ENCODE data around the gene MORN1.

MORN1 gene

DNA sequence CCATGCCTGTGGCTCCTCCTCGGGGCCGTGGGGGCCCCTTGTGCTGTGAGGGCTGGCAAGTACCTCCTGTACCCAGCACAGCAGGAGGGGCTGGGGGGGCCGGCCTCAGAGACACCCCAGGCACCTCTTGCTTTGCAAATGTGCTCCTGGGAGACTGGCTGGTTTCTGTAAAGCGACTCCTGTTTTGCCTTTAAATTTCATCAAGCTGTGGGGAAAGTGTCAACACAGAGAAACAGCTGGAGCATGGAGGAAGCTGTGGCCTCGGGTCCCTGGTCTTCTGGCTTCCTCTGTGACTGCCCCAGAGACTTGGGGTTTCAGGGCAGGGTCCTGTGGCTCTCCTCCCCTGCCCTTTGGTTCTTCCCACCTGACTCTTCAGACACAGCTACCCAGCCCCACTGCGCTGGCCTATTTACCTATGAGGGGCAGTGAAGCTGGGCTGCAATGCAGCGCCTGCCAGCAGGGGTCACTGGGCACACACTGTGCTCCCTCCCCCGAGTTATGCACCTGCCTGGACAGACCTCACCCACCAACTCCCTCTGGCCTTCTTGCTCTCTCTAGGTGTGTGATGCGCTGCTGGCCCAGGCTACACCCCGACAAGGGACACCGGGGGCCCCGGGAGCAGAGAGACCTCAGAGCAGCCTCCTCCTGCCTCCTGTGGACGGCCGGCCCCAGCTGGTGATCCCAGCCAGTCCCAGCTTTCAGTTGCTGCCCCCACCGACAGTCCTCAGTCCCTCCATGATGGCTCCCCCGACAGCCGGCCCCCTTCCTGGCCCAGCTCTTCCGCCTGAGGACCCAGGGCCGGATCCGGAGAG, 38.6 kb upstream of the MORN1 start:
- peaks cover 8% of the 10 kb centered on the region for H3K9me3 ChIP-seq (ENCODE audit: severe bottlenecking)
- peak; percentile 69 for DNase-seq
- no peak overlapping the region for H3K4me3 ChIP-seq (ENCODE audit: low read depth, low read length)
- H3K27ac ChIP-seq: no peak overlapping the region
- no peaks in the 10 kb centered on the region for H3K36me3 ChIP-seq
- no peaks in the 10 kb centered on the region for H3K27me3 ChIP-seq (ENCODE audit: insufficient read depth, low read depth, severe bottlenecking)
- TF ChIP-seq, protein P1, sequence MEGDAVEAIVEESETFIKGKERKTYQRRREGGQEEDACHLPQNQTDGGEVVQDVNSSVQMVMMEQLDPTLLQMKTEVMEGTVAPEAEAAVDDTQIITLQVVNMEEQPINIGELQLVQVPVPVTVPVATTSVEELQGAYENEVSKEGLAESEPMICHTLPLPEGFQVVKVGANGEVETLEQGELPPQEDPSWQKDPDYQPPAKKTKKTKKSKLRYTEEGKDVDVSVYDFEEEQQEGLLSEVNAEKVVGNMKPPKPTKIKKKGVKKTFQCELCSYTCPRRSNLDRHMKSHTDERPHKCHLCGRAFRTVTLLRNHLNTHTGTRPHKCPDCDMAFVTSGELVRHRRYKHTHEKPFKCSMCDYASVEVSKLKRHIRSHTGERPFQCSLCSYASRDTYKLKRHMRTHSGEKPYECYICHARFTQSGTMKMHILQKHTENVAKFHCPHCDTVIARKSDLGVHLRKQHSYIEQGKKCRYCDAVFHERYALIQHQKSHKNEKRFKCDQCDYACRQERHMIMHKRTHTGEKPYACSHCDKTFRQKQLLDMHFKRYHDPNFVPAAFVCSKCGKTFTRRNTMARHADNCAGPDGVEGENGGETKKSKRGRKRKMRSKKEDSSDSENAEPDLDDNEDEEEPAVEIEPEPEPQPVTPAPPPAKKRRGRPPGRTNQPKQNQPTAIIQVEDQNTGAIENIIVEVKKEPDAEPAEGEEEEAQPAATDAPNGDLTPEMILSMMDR (IDR thresholded peaks at IDR 0.05; ENCODE audit: low read depth, low read length): peak; percentile 99

DNA sequence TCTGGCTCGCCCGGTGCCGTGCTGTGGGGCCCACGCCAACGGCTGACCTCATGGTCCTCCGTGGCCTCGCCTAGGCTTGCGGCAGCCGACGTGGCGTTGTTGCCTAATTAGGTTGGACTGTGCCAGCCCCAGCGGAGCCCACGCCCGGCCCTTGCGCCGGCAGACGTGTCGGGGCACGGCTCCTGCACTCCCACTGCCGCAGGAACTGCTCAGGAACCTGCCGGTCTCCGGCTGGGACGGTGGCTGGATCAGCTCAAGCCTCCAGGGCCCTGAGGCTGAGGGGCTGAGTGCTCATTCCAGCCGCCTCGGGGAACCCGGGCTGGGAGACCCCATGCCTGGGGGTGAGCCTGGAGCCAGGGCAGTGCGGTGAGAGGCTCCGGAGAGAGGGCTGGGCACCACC, 37.1 kb upstream of the MORN1 start:
- DNase-seq: no peak
- Histone ChIP-seq H3K36me3 (no peaks in the 10 kb centered on the region), H3K9me3 (ENCODE audit: severe bottlenecking) (peaks cover 9% of the 10 kb centered on the region), H3K4me3 (ENCODE audit: low read depth, low read length) (no peak overlapping the region), H3K27me3 (ENCODE audit: insufficient read depth, low read depth, severe bottlenecking) (no peaks in the 10 kb centered on the region), H3K27ac (no peak overlapping the region)
- TF ChIP-seq, protein P1 (IDR thresholded peaks at IDR 0.05; ENCODE audit: low read depth, low read length): no peak

DNA sequence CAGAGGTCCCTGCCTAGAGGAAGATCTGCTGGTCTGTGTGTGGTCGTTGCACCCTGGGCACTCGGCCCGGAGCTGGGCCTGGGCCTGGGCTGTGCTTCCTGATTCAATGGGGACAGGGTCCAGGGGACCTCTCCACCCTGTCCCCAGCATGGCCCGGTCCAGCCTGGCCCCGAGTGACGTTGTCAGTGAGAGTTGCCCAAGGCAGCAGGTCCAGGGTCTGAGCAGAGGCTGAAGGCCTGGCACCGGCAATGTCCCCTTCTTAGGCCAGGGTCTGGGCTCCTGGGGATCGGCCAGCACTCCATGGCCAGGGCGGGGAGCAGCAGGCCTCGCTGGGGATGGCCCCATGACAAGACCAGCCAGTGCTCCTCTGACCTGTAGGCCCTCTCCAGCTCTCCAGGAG, 36.6 kb upstream of the MORN1 start:
- no peak for DNase-seq
- no peak overlapping the region for H3K4me3 ChIP-seq (ENCODE audit: low read depth, low read length)
- no peak overlapping the region for H3K27ac ChIP-seq
- H3K27me3 ChIP-seq (ENCODE audit: insufficient read depth, low read depth, severe bottlenecking): no peaks in the 10 kb centered on the region
- TF ChIP-seq, protein P1 (IDR thresholded peaks at IDR 0.05; ENCODE audit: low read depth, low read length): no peak
- H3K36me3 ChIP-seq: no peaks in the 10 kb centered on the region
- peaks cover 14% of the 10 kb centered on the region for H3K9me3 ChIP-seq (ENCODE audit: severe bottlenecking)

DNA sequence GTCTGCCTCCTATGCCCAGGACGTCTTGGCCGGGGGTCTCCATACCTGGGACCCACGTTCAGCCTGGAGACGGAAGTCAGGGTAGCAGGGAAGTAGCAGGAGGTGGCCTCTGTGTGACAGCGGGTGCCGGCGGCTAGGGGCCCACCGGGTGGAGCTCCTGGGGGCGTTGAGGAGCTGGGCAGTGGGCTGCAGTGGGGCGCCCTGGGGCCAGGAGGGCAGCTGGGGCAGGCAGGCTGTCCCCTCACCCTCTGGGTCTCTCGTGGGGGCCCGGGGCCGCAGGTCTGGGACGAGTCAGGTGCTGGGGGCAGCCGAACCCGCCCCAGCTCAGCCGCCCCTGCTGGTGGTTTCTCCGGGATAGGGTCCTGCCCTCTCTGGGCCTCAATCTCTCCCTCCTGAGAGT, 35.7 kb upstream of the MORN1 start:
- Histone ChIP-seq H3K4me3 (ENCODE audit: low read depth, low read length) (no peak overlapping the region), H3K9me3 (ENCODE audit: severe bottlenecking) (peaks cover 15% of the 10 kb centered on the region), H3K36me3 (no peaks in the 10 kb centered on the region), H3K27me3 (ENCODE audit: insufficient read depth, low read depth, severe bottlenecking) (no peaks in the 10 kb centered on the region), H3K27ac (no peak overlapping the region)
- TF ChIP-seq, protein P1 (IDR thresholded peaks at IDR 0.05; ENCODE audit: low read depth, low read length): no peak
- no peak for DNase-seq

DNA sequence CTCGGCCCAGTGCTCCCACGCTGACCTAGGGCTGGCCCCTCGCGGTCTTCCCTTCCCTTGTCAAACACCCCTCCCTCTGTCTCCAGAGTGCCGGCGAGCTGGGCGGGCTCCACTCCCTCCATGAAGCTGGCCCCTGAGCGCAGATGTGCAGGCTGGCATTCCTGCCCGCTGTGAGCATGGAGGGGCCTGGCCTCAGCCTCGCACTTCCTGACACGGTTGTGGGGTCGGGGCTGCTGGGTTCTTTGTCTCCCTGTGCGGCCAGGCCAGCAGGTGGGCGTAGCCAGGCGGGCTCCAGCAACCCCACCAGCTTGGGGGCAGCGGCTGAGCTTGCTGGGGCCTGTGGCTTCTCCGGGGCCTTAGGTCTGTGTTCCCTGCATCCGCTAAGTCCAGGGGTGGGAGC, 35.2 kb upstream of the MORN1 start:
- DNase-seq: no peak
- TF ChIP-seq, protein P1 (IDR thresholded peaks at IDR 0.05; ENCODE audit: low read depth, low read length): no peak
- Histone ChIP-seq H3K9me3 (ENCODE audit: severe bottlenecking) (peaks cover 15% of the 10 kb centered on the region), H3K36me3 (no peaks in the 10 kb centered on the region), H3K27me3 (ENCODE audit: insufficient read depth, low read depth, severe bottlenecking) (no peaks in the 10 kb centered on the region), H3K4me3 (ENCODE audit: low read depth, low read length) (no peak overlapping the region), H3K27ac (peak overlapping the region; percentile 46)

DNA sequence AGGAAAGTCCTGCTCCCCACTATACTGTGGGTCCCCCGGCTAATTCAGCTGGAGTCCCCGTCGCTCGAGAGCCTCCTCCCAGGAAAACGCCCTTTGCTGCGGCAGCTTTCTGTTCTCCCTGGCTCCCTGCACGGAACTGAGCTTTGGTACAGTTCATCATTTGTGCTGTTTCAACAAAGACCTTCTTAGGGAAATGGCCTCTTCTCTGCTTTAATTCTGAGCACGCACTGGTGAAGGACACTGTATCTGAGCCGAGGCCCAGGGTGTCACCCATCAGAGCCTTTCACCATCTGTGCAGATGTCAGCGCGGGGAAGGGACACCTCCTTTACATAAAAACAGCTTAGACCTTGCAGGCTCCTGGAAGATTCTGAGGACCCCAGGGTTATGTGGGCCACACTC, 34.5 kb upstream of the MORN1 start:
- Histone ChIP-seq H3K4me3 (ENCODE audit: low read depth, low read length) (no peak overlapping the region), H3K27ac (peak overlapping the region; percentile 46), H3K9me3 (ENCODE audit: severe bottlenecking) (peaks cover 15% of the 10 kb centered on the region), H3K36me3 (no peaks in the 10 kb centered on the region), H3K27me3 (ENCODE audit: insufficient read depth, low read depth, severe bottlenecking) (no peaks in the 10 kb centered on the region)
- TF ChIP-seq, protein P1 (IDR thresholded peaks at IDR 0.05; ENCODE audit: low read depth, low read length): no peak
- DNase-seq: no peak
